GM18508 (cell line): Measurements from ENCODE around the gene WLS.
A peak's percentile ranks its signal among the peaks of the same experiment; 100 is the strongest.
"Not testable (repeated sequence)": the region's sequence is repeated elsewhere in the genome, so short reads cannot be mapped to it uniquely, and the experiment has no call there.

Source experiments
- ATAC-seq: cut with Tn5 transposase; IDR thresholded peaks from one replicate; pipeline ENCODE4 v1.9.1; 2021; ENCODE audit warnings: moderate number of reproducible peaks; ENCODE audit not compliant: insufficient read depth, unreplicated experiment

The WLS gene

GRCh38 chr1:68173936-68174737, 58.2 kb downstream of the WLS start:
- ATAC-seq: no peak

- ATAC-seq: no peak
These were observed 58.9 kb downstream of the WLS start for GRCh38 chr1:68173283-68173935.

GRCh38 chr1:68171795-68172194, 60.5 kb downstream of the WLS start:
- not testable (repeated sequence) for ATAC-seq

- ATAC-seq: no peak
These were observed 63.7 kb downstream of the WLS start for GRCh38 chr1:68168545-68169171.

GRCh38 chr1:68167211-68167610, 65.1 kb downstream of the WLS start:
- ATAC-seq: no peak

GRCh38 chr1:68166348-68166747, 66.0 kb downstream of the WLS start:
- ATAC-seq: no peak

- no peak for ATAC-seq
These were observed 66.7 kb downstream of the WLS start for GRCh38 chr1:68165665-68166064.

- ATAC-seq: no peak
These were observed 67.4 kb downstream of the WLS start for GRCh38 chr1:68164918-68165317.

GRCh38 chr1:68163220-68163619, 69.1 kb downstream of the WLS start:
- no peak for ATAC-seq

- ATAC-seq: no peak
These were observed 69.6 kb downstream of the WLS start for GRCh38 chr1:68162761-68163160.

GRCh38 chr1:68161672-68162071, 70.7 kb downstream of the WLS start:
- not testable (repeated sequence) for ATAC-seq

- ATAC-seq: peak; percentile 90
These were observed 71.4 kb downstream of the WLS start for GRCh38 chr1:68160935-68161334.

- ATAC-seq: no peak
These were observed 72.3 kb downstream of the WLS start for GRCh38 chr1:68160021-68160420.

- ATAC-seq: no peak
These were observed 73.5 kb downstream of the WLS start for GRCh38 chr1:68158837-68159236.

GRCh38 chr1:68157416-68157815, 74.9 kb downstream of the WLS start:
- no peak for ATAC-seq

GRCh38 chr1:68151690-68152089, 80.6 kb downstream of the WLS start:
- ATAC-seq: no peak

- ATAC-seq: no peak
These were observed 82.4 kb downstream of the WLS start for GRCh38 chr1:68149907-68150306.

- no peak for ATAC-seq
These were observed 83.1 kb downstream of the WLS start for GRCh38 chr1:68149110-68149798.

- ATAC-seq: no peak
These were observed 83.7 kb downstream of the WLS start for GRCh38 chr1:68148631-68149030.

GRCh38 chr1:68147534-68148171, 84.7 kb downstream of the WLS start:
- ATAC-seq: no peak
